C4-2B (cell line): Measurements from ENCODE around the gene SPACA1.

Experiments
- CTCF ChIP-seq: fragments of 450-650 bp; conservative IDR thresholded peaks from 2 replicates; pipeline ENCODE4 v1.5.1; 2017; ENCODE audit warnings: mild to moderate bottlenecking
- ZFX ChIP-seq: fragments of 450-650 bp; IDR thresholded peaks from 2 replicates; pipeline ENCODE4 v1.6.1; 2017

- TF ChIP-seq CTCF (no peak), ZFX (no peak)
Measured at GRCh38 chr6:88074791-88075190, 27.1 kb downstream of the SPACA1 start.
